Right lobe of liver (tissue), 6 donors: ENCODE results near the gene PTPN7. TPM values are rescaled to one million over a fixed set of nuclear protein-coding genes. Genes with fewer than 3 reads are reported as not detected.

Experiments used
- ATAC-seq, 4 donors: fragments of 200-7000 bp; cut with Tn5 transposase; one replicate each; pipeline ENCODE4 v1.9.1; 2020; ENCODE audit warnings: mild to moderate bottlenecking in 4 of 4, moderate library complexity in 4 of 4
- DNase-seq, 3 donors: peaks; one replicate each; pipeline ENCODE4 v3.0.0-alpha.2; 2020
- H3K27ac ChIP-seq, 3 donors: fragments of 200-600 bp; one replicate each; pipeline ENCODE4 v1.8.0; 2022
- H3K27me3 ChIP-seq, 2 donors: fragments of 200-600 bp; one replicate each; pipeline ENCODE4 v1.8.0; 2022
- H3K36me3 ChIP-seq, 4 donors: fragments of 200-600 bp; sonication (generic) in 1 of 4; one replicate each; pipeline versions ENCODE4 v1.5.1 to v1.8.0; 2017 to 2022; ENCODE audit warnings: control low read depth in 1 of 4
- H3K4me1 ChIP-seq, 4 donors: fragments of 200-600 bp; sonication (generic) in 1 of 4; one replicate each; pipeline versions ENCODE4 v1.5.1 to v1.8.0; 2017 to 2022; ENCODE audit warnings: control low read depth in 1 of 4
- H3K4me3 ChIP-seq, 3 donors: fragments of 200-600 bp; one replicate each; pipeline ENCODE4 v1.8.0; 2022
- H3K9me3 ChIP-seq, 4 donors: fragments of 200-600 bp; sonication (generic) in 1 of 4; one replicate each; pipeline versions ENCODE4 v1.5.1 to v1.8.0; 2017 to 2022; ENCODE audit warnings: control low read depth in 1 of 4
- POLR2A ChIP-seq: fragments of 450-650 bp; IDR thresholded peaks from one replicate; pipeline ENCODE4 v1.6.1; 2017; ENCODE audit warnings: antibody characterized with exemption, mild to moderate bottlenecking
- WGBS: methylation state at CpG from one replicate; pipeline ENCODE4 v1.1.6; 2018; ENCODE audit warnings: low coverage, low lambda C conversion rate; ENCODE audit not compliant: insufficient coverage; ENCODE audit errors: missing lambda C conversion rate; 5-methylcytosine and 5-hydroxymethylcytosine counted together
- intact Hi-C, 2 donors: fragments of 100-400 bp; cut with DNase I; formaldehyde crosslinking; loops; one replicate each; pipeline versions ENCODE4 v1.11.2 to v1.14.1; 2022
- total RNA-seq, 6 experiments: library from RNA; depleted of rRNA in 2 of 6; stranded (reverse); fragments of >200 nt in 2 of 6; fragmentation: NEBNext Ultra II Directional in 3 of 6; extraction: Animal tissue kit (Norgen Biotek cat#: 25700) in 3 of 6; gene quantifications; one replicate each; pipeline versions ENCODE4 v1.1.0 to v1.2.4, GENCODE V29; 2016 to 2023
- TF ChIP-seq, protein P1 (sequence below), 4 donors: fragments of 200-600 bp in 3 of 4; fragments of 450-650 bp in 1 of 4; IDR thresholded peaks; one replicate each; pipeline versions ENCODE4 v1.5.1 to v1.8.0; 2016 to 2022; ENCODE audit warnings: antibody characterized with exemption in 4 of 4, mild to moderate bottlenecking in 2 of 4
- donor health status: DM: no; HTN: yes; CAD: no.
- donor health status: DM: no; HTN: no; CAD: no.
- donor health status: DM: no; HTN: no; CAD: no.
- donor health status: DM: no; HTN: yes; CAD: no.
- donor health status: DM: no; HTN: yes; CAD: no.

The PTPN7 gene
- total RNA-seq, 6 experiments from 2014 or later: 0.18 to 5.1 (median 0.73) TPM

DNA sequence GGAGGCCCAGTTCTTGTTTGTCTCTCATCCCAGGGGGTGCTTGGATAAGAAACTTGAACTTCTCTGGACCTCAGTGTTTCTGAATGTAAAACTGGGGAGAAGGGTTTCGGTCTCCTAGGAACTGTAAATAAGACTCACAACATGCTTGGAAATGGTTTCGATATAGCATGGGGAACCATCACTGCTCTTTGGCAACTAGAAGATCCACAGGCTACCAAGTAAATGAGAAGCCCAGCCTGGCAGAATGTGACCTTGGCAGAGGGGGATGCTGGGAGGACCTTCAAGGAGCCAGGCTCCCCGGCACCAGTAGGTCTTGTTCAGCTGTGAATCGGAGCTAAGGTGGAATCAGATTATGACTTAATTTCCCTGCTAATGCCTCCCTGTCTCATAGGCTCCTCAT lies 19.6 kb downstream of the PTPN7 start:
- no peak for TF ChIP-seq POLR2A
- TF ChIP-seq, protein P1, sequence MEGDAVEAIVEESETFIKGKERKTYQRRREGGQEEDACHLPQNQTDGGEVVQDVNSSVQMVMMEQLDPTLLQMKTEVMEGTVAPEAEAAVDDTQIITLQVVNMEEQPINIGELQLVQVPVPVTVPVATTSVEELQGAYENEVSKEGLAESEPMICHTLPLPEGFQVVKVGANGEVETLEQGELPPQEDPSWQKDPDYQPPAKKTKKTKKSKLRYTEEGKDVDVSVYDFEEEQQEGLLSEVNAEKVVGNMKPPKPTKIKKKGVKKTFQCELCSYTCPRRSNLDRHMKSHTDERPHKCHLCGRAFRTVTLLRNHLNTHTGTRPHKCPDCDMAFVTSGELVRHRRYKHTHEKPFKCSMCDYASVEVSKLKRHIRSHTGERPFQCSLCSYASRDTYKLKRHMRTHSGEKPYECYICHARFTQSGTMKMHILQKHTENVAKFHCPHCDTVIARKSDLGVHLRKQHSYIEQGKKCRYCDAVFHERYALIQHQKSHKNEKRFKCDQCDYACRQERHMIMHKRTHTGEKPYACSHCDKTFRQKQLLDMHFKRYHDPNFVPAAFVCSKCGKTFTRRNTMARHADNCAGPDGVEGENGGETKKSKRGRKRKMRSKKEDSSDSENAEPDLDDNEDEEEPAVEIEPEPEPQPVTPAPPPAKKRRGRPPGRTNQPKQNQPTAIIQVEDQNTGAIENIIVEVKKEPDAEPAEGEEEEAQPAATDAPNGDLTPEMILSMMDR (IDR thresholded peaks at IDR 0.05): no peak
- intact Hi-C loops: loop anchor here in 1 of 2 donors (10.0 kb wide), 1 partner anchor 246 kb away; no protein-coding TSS in a partner anchor
- WGBS: 90% methylated on average over 4 of the region's 4 CpGs

DNA sequence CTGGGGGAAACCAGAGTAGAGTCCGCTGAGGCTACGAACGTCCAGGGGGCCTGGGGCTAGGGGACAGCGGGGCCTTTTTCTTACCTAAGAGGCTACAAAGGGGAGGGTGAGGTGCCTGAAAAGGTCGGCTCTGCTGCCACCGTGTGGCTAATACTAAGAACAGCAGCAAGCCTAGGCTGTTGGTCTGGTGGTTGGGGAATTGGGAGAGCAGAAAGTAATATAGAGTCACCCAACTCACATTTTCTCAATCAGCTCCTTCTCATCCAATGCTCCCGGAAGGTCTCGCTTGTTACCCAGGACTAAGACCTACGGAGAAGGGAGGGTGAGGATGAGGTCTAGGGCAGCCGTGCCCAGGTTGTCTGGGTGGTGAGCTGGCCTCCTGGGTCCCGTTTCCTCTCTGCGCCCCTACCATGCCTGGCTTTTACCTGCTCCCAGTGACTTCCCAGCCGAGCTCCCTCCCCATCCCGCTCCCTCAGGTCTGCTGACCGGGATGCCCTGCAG lies 25.1 kb downstream of the PTPN7 start:
- H3K36me3 ChIP-seq: peaks cover 4 to 43% (median 18%) of the 10 kb centered on the region in 4 donors

More for the DNA sequence above, 19.6 kb downstream of the PTPN7 start:
- DNase-seq (no peak), ATAC-seq (no peak)
- Histone ChIP-seq H3K4me1 (peaks cover 0 to 19% (median 6%) of the 10 kb centered on the region in 4 donors), H3K27me3 (no peaks in the 10 kb centered on the region), H3K9me3 (no peaks in the 10 kb centered on the region), H3K36me3 (peaks cover 0 to 19% (median 4%) of the 10 kb centered on the region in 4 donors), H3K27ac (no peak overlapping the region), H3K4me3 (no peak overlapping the region)

DNA sequence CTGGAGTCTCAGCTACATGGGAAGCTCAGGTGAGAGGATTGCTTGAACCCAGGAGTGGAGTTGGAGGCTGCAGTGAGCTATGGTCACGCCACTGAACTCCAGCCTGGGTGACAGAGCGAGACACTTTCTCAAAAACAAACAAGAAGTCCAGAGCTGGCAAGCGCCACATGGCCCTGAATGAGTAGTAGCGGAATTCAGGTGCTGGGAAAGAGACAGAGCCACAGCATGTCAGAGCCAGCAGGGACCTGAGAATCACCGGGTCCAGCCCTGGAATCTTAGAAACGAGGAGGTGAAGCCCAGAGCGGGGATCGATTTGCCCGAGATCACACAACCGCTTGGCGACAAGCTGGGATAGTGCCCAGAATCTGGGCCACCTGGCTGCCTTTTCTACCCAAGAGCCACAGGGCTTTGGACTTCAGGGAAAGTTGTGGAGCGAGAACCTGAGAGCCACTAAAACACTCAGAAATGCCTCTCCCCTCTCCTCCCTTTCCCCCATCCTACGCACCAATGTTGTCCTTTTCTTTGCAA lies 25.7 kb downstream of the PTPN7 start:
- ATAC-seq: peak; percentile 56 to 85 (median 64)
- peak in 2 of 3 donors; percentile 81 to 82 for DNase-seq

More for the DNA sequence above, 25.1 kb downstream of the PTPN7 start:
- Histone ChIP-seq H3K27ac (peak overlapping the region in 2 of 3 donors; percentile 15 to 55), H3K4me3 (no peak overlapping the region), H3K4me1 (peaks cover 0 to 19% (median 7%) of the 10 kb centered on the region in 4 donors), H3K27me3 (no peaks in the 10 kb centered on the region), H3K9me3 (no peaks in the 10 kb centered on the region)
- TF ChIP-seq, protein P1 (IDR thresholded peaks at IDR 0.05): peak; percentile 65 to 85 (median 81)
- TF ChIP-seq POLR2A: no peak
- WGBS: 22% methylated on average over 9 of the region's 15 CpGs
- ATAC-seq (peak; percentile 81 to 88 (median 84)), DNase-seq (no peak)
- intact Hi-C loops: no loop called here

DNA sequence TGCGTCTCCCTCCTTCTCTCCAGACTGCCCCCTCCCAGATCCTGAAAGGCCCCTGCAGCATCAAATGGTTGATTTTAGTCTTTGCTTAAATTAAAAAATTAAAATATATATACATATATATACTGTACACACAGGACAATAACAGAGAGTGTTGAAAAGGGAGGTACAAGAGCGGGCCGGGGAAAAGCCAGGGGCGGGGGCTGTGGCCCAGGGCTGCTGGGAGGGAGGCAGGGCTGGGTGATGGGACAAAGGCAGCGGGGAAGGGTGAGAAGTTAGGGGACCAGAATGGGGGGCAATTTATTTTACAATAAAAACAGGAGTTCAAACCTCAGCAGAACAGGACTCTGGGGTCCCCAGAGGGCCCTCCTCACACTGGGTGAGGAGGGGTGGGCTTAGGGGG lies 26.4 kb downstream of the PTPN7 start:
- Histone ChIP-seq H3K9me3 (no peaks in the 10 kb centered on the region), H3K4me1 (peaks cover 0 to 19% (median 7%) of the 10 kb centered on the region in 4 donors), H3K36me3 (peaks cover 4 to 43% (median 18%) of the 10 kb centered on the region in 4 donors), H3K27me3 (no peaks in the 10 kb centered on the region), H3K4me3 (no peak overlapping the region), H3K27ac (no peak overlapping the region)
- TF ChIP-seq POLR2A: no peak
- TF ChIP-seq, protein P1 (IDR thresholded peaks at IDR 0.05): no peak
- intact Hi-C loops: loop anchor here in 1 of 2 donors (5.0 kb wide), 1 partner anchor 132 kb away; no protein-coding TSS in a partner anchor
- 83% methylated on average over 5 of the region's 5 CpGs for WGBS
- no peak for ATAC-seq
- DNase-seq: no peak

More for the DNA sequence above, 25.7 kb downstream of the PTPN7 start:
- WGBS: 32% methylated on average over 11 of the region's 13 CpGs
- no peaks in the 10 kb centered on the region for H3K9me3 ChIP-seq
- intact Hi-C loops: loop anchor here in 1 of 2 donors (5.0 kb wide), 1 partner anchor 132 kb away; no protein-coding TSS in a partner anchor
- no peak overlapping the region for H3K4me3 ChIP-seq
- peak overlapping the region in 2 of 3 donors; percentile 15 to 55 for H3K27ac ChIP-seq
- H3K27me3 ChIP-seq: no peaks in the 10 kb centered on the region
- TF ChIP-seq, protein P1 (IDR thresholded peaks at IDR 0.05): no peak
- TF ChIP-seq POLR2A: no peak
- peaks cover 0 to 19% (median 7%) of the 10 kb centered on the region in 4 donors for H3K4me1 ChIP-seq
- peaks cover 4 to 43% (median 18%) of the 10 kb centered on the region in 4 donors for H3K36me3 ChIP-seq
